Subcutaneous abdominal adipose tissue (tissue), 5 donors: ENCODE data around the gene DDX31.

Experiments
- H3K27ac ChIP-seq: one replicate; pipeline ENCODE4 v1.7.0; 2013; ENCODE audit warnings: low read depth, mild to moderate bottlenecking, inconsistent platforms, low read length, moderate library complexity
- H3K27me3 ChIP-seq, 5 donors: one replicate each; pipeline ENCODE4 v1.7.0; 2013; ENCODE audit warnings: low read length in 5 of 5, inconsistent platforms in 1 of 5; ENCODE audit not compliant: control insufficient read depth in 5 of 5, insufficient read depth in 4 of 5
- H3K36me3 ChIP-seq, 5 donors: one replicate each; pipeline ENCODE4 v1.7.0; 2013; ENCODE audit warnings: low read length in 5 of 5; ENCODE audit not compliant: control insufficient read depth in 5 of 5, insufficient read depth in 5 of 5
- H3K4me1 ChIP-seq, 5 donors: one replicate each; pipeline ENCODE4 v1.7.0; 2013; ENCODE audit warnings: low read length in 5 of 5, mild to moderate bottlenecking in 3 of 5, moderate library complexity in 1 of 5; ENCODE audit not compliant: control insufficient read depth in 5 of 5, insufficient read depth in 5 of 5
- H3K4me3 ChIP-seq, 5 donors: one replicate each; pipeline ENCODE4 v1.7.0; 2013; ENCODE audit warnings: low read length in 5 of 5, low read depth in 1 of 5
- H3K9ac ChIP-seq, 5 donors: one replicate each; pipeline ENCODE4 v1.7.0; 2013; ENCODE audit warnings: low read length in 5 of 5, mild to moderate bottlenecking in 4 of 5, moderate library complexity in 3 of 5
- H3K9me3 ChIP-seq, 5 donors: one replicate each; pipeline ENCODE4 v1.7.0; 2013; ENCODE audit warnings: low read length in 5 of 5; ENCODE audit not compliant: control insufficient read depth in 5 of 5
- donor health status: healthy.
- donor health status: healthy.
- donor health status: healthy.
- donor health status: healthy.
- donor health status: healthy.

Gene DDX31

DNA sequence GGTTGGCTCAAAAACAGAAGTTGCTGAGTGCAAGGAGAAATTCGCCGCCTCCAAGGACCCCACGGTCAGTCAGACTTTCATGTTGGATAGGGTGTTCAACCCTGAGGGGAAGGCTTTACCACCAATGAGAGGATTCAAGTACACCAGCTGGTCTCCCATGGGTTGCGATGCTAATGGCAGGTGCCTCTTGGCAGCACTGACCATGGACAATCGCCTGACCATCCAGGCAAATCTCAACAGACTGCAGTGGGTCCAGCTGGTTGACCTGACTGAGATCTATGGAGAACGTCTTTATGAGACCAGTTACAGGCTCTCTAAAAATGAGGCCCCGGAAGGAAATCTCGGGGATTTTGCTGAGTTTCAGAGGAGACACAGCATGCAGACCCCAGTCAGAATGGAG is 8.2 kb upstream of the DDX31 start:
- H3K9ac ChIP-seq: no peak overlapping the region
- H3K4me1 ChIP-seq: peaks cover 0 to 8% (median 6%) of the 10 kb centered on the region in 5 donors
- H3K9me3 ChIP-seq: no peaks in the 10 kb centered on the region
- H3K27me3 ChIP-seq: no peaks in the 10 kb centered on the region
- no peak overlapping the region for H3K4me3 ChIP-seq
- peaks cover 17 to 31% (median 22%) of the 10 kb centered on the region in 5 donors for H3K36me3 ChIP-seq
- H3K27ac ChIP-seq: no peak overlapping the region

DNA sequence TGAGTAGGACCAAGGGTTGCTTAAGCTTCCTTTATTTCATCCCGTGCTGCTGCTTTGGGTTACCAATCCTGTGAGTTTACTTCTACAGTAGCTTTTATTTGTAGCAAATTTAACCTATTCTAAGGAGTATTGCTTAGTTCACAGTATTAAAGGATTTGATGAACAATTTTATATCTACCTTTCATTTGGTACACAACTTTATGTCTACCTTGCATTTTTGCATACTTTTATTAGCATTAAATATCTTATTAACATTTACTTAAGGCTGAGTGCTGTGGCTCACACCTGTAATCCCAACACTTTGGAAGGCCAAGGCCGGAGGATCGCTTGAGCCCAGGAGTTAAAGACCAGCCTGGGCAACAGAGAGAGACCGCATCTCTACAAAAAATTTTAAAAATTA is 4.7 kb upstream of the DDX31 start:
- Histone ChIP-seq H3K27me3 (no peaks in the 10 kb centered on the region), H3K9ac (no peak overlapping the region), H3K4me3 (no peak overlapping the region), H3K4me1 (peaks cover 0 to 33% (median 29%) of the 10 kb centered on the region in 5 donors), H3K9me3 (no peaks in the 10 kb centered on the region), H3K36me3 (peaks cover 9 to 18% (median 17%) of the 10 kb centered on the region in 5 donors), H3K27ac (no peak overlapping the region)

DNA sequence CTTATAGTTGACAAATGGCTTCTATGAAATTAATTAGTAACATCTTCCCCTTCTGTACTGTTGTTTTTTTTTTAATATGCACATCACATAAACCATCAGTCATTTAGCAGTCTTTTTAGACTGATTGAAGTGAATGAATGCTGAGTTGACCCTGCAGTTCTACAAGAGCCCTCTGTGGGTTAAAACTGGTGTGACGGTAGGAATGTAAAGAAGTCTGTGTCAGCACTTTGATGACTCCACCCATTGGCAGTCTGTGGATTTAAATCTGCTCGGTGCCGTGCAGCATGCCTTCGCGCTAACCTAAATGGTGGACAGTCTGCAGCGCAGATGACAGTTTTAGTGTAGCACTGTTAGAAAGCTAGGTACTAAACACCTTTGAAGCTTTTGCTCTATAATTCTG is 3.6 kb upstream of the DDX31 start:
- Histone ChIP-seq H3K27ac (no peak overlapping the region), H3K9me3 (no peaks in the 10 kb centered on the region), H3K9ac (no peak overlapping the region), H3K4me1 (peaks cover 0 to 40% (median 36%) of the 10 kb centered on the region in 5 donors), H3K27me3 (no peaks in the 10 kb centered on the region), H3K4me3 (no peak overlapping the region), H3K36me3 (peaks cover under 1 to 7% (median 6%) of the 10 kb centered on the region in 5 donors)

DNA sequence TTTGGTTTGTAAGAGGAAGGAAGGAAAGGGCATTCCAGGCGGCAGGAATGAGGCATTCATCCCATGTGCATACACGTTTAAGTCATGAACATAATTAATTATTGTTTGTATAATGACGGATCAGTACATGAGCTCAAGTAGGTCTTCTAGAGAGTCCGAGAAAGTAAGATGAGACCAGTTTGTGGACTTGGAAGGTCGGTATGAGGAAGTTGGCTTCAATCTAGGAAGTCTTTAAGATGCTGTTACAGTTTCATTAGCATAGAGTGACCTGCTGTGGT is 2.6 kb upstream of the DDX31 start:
- no peaks in the 10 kb centered on the region for H3K9me3 ChIP-seq
- H3K4me3 ChIP-seq: no peak overlapping the region
- no peak overlapping the region for H3K9ac ChIP-seq
- H3K36me3 ChIP-seq: no peaks in the 10 kb centered on the region
- H3K27me3 ChIP-seq: no peaks in the 10 kb centered on the region
- peaks cover 0 to 40% (median 36%) of the 10 kb centered on the region in 5 donors for H3K4me1 ChIP-seq
- no peak overlapping the region for H3K27ac ChIP-seq

DNA sequence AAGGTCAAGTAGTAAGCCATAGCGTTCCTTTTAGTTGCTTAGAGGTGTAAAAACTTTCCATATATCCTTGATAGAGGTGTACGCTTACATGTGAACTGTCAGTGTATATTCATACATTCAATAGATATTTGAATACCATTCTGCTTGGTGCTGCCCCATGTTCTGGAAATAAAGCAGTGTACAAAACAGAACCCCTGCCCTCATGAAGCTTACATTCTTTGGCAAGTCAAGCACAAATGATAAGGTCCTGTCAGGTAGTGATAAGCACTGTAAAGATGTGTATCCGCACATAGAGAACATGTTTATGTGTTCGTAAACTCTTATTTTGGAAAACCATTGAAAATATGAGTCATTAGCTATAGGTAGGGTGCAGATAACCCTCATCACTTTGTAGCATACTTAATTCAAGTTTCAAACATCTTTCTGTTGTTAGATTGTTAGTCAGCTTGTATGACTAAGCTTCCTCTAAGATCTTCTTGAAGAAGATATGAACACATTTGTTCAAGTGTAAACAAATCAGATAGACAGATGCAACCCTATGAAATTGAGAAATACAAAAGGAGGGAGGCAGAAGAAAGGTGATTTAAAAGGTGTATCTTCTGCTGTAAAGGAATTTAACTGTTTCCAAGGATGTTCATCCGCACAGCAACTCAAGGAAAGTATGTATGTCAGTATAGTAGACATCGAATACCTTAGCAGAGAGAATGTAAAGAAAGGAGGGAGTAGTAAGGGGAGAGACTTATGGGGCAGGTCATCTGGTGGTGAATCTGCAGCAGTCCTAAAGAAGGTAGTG is 2.0 kb upstream of the DDX31 start:
- H3K9ac ChIP-seq: peak overlapping the region in 3 of 5 donors; percentile 94 to 97 (median 95)
- H3K4me3 ChIP-seq: peak overlapping the region in 4 of 5 donors; percentile 67 to 97 (median 94)
- H3K9me3 ChIP-seq: no peaks in the 10 kb centered on the region
- no peak overlapping the region for H3K27ac ChIP-seq
- H3K36me3 ChIP-seq: no peaks in the 10 kb centered on the region
- no peaks in the 10 kb centered on the region for H3K27me3 ChIP-seq
- peaks cover 0 to 40% (median 36%) of the 10 kb centered on the region in 5 donors for H3K4me1 ChIP-seq

DNA sequence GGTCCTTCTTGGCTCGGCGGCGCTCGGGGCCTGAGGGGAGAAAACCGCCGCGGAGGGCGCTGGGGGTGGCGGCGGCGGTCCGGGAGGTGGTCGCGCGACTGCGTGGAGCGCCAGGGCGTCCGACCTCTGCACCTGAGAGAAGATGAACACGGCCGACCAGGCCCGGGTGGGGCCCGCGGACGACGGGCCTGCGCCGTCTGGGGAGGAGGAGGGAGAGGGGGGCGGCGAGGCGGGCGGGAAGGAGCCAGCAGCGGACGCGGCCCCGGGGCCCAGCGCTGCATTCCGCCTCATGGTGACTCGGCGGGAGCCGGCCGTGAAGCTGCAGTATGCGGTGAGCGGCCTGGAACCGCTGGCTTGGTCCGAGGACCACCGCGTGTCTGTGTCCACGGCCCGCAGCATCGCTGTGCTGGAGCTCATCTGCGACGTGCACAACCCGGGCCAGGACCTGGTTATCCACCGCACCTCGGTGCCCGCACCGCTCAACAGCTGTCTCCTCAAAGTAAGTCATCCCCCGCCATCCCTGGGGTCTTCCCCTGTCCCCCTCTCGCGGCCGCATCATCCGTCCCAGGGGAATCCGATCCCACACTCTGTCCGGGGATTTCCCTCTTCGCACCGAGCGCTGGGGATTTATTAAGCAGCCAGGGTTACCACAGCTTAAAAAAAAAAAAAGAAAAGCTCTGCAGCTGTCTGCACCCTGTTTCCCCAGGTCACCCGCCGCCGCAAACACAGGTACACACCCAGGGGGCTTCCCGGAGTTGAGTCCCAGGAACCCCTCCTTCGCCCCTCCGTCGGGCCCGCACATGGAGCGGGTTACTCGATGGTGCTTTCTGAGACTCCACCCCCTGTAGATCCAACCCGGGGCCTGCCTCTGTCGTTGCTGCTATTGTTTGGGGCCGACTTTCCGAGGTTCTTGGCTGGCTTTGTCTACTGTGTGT is 941 bp upstream of the DDX31 start, which contains the start of gene GTF3C4:
GTF3C4 (plus strand) TSS at position 8 of the 935 bp plus-strand sequence; CDS start at position 143, 135 bp downstream.
- Histone ChIP-seq H3K27me3 (no peaks in the 10 kb centered on the region), H3K4me1 (peaks cover 0 to 40% (median 36%) of the 10 kb centered on the region in 5 donors), H3K27ac (peak within 1 kb of the TSS; percentile 97), H3K9ac (peak within 1 kb of the TSS; percentile 63 to 97 (median 95)), H3K36me3 (no peaks in the 10 kb centered on the region), H3K4me3 (peak within 1 kb of the TSS; percentile 94 to 97 (median 96)), H3K9me3 (no peaks in the 10 kb centered on the region)

DNA sequence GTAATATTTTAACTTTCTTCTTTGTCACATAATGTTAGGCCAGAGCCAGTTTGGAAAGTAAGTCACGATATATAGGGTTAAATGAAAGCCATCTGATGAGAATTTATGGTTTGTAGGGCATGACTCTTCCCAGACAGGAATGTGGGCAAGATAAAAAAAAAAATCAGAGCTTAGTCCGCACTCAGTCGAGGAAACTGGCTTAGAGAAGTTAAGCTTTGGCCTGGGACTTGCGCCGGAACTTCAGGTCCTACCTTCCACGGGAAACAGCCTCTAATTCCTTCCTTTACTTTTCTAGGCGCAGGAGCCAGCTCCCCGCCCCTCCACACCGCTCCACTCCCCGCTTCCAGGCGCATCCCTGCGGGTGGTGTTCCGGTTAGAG is 475 bp downstream of the DDX31 start:
- Histone ChIP-seq H3K27ac (peak overlapping the region; percentile 97), H3K9me3 (no peaks in the 10 kb centered on the region), H3K9ac (peak overlapping the region; percentile 63 to 97 (median 95)), H3K4me1 (peaks cover 0 to 40% (median 36%) of the 10 kb centered on the region in 5 donors), H3K4me3 (peak overlapping the region; percentile 77 to 97 (median 95)), H3K36me3 (no peaks in the 10 kb centered on the region), H3K27me3 (no peaks in the 10 kb centered on the region)

DNA sequence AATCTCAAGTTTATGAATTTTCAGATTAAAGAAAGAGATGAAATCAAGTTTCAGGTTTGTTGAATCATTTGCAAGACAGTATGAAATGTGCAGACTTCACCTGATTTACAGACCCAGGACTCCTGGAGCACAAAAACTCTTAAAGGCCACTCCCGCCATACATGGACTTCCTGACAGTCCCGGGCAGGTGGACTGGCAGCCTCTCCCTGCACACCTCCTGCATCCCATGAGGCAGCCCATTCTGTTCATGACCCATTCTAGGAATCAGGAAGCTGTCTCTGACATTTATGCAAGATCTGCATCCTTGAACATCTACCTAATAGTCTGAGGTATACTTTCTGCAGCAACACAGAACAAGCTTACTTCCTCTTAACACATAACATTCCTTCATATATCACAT is 5.9 kb downstream of the DDX31 start:
- H3K4me3 ChIP-seq: no peak overlapping the region
- peaks cover 8 to 37% (median 21%) of the 10 kb centered on the region in 5 donors for H3K36me3 ChIP-seq
- no peaks in the 10 kb centered on the region for H3K9me3 ChIP-seq
- H3K9ac ChIP-seq: no peak overlapping the region
- H3K4me1 ChIP-seq: peaks cover 0 to 2% (median under 1%) of the 10 kb centered on the region in 5 donors
- no peaks in the 10 kb centered on the region for H3K27me3 ChIP-seq
- H3K27ac ChIP-seq: no peak overlapping the region

DNA sequence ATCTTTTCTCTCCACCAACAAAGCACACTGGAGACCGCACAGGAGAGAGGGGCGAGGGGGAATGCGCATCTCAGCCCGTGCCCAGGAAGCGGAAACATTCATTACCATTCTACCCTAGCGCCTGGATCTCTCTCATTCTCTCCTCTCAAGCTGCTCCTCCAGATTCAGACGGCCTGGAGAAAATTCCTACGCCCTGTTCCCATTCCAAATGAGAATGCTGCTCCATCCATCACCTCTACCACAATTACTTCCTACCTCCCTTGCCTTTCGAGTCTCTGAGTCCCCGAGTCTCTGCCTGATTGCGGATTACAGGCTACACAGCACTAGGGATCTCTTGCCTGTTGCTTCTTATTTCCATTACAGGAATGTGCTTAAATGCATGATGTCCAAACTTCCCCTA is 6.7 kb downstream of the DDX31 start:
- H3K4me3 ChIP-seq: no peak overlapping the region
- H3K27me3 ChIP-seq: no peaks in the 10 kb centered on the region
- no peaks in the 10 kb centered on the region for H3K9me3 ChIP-seq
- no peak overlapping the region for H3K9ac ChIP-seq
- H3K4me1 ChIP-seq: no peaks in the 10 kb centered on the region
- H3K27ac ChIP-seq: no peak overlapping the region
- H3K36me3 ChIP-seq: peaks cover 15 to 44% (median 26%) of the 10 kb centered on the region in 5 donors
